ENCODE results near the gene SUN1.

SUN1 gene

DNA sequence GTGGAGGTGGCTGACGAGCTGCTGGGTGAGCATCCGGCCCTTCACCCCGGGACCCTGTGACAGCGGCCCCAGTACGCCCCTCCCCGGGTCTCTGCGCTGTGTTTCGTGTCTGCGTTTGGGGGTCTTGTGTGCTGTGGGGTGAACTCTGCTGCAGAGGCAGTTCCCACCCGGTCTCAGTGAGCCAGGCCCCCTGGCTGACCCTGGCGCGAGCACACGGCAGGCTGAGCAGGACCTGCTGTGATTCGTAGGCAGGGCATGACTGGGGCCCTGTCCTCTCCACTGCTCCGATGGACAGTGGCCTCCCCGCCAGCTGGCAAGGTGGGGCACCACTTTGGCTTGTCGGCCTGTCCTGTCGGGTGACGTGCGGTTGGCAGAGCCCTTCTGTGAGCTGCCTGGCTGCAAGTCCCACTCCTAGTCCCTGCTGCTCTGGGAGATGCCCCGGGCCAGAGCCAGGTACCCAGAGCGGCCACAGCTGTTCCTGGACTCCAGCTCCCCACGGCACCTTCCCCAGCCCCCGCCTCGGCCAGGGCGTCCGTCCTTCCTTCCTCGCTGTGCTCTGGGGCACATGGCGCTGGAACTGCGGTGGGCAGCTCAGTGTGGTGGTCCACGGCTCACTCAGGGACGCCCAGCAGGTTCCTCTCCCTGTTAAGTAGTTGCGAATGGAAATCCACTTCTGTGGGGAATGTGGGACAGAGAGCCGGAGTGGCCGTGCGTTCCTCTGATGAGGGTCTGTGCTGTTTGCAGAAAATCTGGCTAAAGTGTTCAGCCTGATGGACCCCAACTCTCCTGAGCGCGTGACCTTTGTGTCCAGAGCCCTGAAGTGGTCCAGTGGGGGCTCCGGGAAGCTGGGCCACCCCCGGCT is 54.6 kb downstream of the SUN1 start:
- FAIRE-seq (no peak), DNase-seq (ENCODE audit: insufficient read length, low spot score) (no peak)

DNA sequence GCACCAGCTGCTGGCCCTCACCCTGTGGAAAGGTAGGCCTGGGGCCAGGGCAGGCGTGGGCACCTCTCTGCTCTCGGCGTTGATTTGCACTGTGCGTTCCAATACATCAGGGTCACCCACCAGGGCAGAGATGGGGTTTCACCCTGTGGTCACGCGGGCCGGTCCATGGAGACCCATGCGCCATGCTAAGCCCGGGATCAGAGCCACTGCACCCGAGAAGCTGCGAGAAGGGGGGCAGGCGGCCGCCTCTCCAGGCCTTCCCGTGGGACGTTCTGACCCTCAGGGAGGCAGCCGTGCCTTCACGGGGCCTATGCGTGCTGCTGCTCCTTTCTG is 55.2 kb downstream of the SUN1 start:
- FAIRE-seq (no peak), DNase-seq (ENCODE audit: insufficient read length, low spot score) (no peak)

DNA sequence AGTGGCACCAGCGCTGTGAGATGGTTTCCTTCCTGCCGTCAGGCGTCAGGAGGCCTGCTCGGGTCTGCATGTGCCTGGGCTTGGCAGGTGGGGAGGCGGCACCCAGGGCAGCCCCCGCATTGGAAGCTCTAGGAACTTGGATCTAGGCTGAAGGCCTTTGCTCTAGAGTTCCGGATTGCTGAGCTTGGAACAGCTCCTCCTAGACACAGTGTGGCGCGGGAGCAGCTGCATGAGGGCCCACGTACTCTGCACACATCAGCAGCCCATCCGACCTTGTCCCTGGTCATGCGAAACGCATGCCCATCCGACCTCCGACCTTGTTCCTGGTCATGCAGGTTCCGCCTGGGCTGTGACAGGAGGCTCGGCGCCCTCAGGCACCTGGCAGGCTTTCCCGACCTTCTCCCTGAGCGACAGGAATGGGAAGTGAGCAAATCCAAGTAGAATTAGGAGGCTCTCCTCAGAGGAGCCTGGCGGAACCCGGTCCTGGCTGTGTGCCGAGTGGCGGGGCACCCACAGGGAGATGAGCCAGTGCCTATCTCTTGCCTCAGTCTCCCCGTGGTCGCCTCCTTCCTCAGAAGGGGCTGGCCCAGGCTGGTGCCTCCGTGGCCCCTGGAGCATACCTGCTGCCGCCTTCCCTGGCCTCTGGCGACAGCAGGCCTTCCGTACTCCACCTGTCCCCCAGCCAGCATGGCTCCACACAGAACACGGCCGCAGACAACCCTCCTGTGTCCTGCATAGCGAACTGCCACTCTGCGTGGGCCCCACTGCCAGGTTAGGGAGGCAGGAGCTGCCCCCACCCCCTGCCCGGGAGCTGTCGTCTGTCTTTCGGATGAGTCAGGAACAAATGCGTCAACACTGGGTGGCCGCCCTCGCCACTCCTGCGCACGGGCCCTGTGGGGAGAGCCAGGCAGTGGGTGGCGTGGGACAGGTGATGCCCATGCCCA is 56.1 kb downstream of the SUN1 start:
- no peak for DNase-seq (ENCODE audit: insufficient read length, low spot score)
- no peak for FAIRE-seq

DNA sequence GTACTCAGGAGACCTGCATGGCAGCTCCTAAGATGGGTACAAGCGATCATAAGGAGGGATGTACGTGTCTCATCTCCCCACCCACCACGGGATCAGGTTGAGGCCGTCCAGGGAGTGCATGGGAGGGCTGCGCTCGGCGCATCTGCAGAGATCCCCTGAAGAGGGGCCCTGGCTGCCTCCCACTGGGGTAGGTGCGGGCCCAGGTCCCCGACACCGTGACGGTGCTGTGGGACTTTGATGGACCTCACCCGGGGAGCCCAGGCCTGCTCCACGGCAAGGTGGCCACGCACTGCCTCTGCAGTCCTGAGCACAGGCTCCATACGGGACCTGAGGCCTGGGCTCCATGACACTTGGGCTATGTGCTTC is 56.7 kb downstream of the SUN1 start:
- no peak for DNase-seq (ENCODE audit: insufficient read length, low spot score)
- FAIRE-seq: no peak

DNA sequence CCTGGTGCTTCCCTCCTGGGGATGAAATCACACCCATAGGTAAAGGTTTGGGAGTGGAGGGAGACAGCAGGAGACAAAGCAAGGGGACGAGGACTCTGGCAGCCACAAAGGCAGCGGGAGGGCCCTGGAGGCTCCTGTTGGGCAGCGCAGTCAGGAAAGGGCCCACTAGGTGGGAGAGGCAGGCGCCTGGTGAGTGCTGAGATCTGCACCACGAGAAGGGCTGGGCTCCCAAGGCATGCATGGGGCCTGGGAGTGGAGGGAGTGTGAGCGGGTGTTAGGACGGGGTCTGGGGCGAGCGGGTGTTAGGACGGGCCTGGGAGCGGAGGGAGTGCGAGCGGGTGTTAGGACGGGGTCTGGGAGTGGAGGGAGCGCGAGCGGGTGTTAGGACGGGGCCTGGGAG is 57.1 kb downstream of the SUN1 start:
- DNase-seq (ENCODE audit: insufficient read length, low spot score) (no peak), FAIRE-seq (no peak)

DNA sequence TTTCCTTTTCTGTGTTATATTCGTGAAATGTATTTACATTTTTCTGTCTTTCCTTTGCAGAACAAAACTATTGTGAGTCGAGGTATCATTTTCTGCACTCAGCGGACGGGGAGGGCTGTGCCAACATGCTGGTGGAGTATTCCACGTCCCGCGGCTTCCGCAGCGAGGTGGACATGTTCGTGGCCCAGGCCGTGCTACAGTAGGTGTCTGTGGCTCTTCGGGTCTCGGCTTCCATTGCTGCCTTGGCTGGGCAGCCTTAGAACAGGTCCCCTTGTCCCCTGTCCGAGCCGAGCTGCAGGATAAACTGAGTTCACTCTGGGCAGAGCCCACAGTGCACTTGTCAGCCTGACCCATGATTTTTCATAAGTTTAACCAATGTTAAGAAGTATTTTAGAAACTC is 58.6 kb downstream of the SUN1 start:
- FAIRE-seq: no peak

DNA sequence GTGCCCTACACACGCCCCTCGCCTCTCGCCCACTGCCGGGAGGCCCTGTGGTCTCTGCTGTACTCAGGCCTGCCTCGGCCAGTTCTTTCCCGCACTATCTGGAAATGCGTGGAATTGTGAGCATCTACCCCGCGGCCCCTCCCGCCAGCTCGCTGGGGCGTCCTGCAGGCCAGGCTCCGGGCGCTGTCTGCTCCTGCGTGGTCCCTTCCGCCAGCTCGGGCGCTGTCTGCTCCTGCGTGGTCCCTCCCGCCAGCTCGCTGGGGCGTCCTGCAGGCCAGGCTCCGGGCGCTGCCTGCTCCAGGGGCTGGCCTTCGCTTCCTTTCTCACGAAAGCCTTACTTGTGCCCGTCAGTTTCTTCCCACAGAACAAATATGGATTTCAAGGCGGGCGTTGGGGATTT is 59.0 kb downstream of the SUN1 start:
- FAIRE-seq: no peak
- DNase-seq (ENCODE audit: insufficient read length, low spot score): no peak

More for the DNA sequence above, 58.6 kb downstream of the SUN1 start:
- DNase-seq (ENCODE audit: insufficient read length, low spot score): no peak

DNA sequence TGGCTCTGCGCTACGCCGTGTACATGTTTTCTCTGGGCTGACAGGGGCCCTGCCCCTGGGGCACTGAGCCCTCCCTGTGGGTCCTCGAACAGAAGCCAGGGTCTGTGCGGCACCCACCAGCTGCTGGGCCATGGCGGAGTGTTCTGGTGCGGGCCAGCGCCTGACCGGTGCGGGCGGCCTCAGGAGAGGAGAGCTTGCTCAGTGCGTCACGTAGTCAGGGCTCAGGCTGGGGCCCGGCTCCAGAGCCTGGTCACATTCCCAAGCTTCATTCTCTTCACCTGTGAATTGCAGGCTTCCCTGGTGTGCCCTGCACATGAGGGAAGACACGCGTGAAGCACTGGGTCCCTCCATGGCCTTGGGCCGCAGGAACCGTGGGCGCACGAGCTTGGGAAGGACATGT is 59.5 kb downstream of the SUN1 start:
- FAIRE-seq (no peak), DNase-seq (ENCODE audit: insufficient read length, low spot score) (no peak)

DNA sequence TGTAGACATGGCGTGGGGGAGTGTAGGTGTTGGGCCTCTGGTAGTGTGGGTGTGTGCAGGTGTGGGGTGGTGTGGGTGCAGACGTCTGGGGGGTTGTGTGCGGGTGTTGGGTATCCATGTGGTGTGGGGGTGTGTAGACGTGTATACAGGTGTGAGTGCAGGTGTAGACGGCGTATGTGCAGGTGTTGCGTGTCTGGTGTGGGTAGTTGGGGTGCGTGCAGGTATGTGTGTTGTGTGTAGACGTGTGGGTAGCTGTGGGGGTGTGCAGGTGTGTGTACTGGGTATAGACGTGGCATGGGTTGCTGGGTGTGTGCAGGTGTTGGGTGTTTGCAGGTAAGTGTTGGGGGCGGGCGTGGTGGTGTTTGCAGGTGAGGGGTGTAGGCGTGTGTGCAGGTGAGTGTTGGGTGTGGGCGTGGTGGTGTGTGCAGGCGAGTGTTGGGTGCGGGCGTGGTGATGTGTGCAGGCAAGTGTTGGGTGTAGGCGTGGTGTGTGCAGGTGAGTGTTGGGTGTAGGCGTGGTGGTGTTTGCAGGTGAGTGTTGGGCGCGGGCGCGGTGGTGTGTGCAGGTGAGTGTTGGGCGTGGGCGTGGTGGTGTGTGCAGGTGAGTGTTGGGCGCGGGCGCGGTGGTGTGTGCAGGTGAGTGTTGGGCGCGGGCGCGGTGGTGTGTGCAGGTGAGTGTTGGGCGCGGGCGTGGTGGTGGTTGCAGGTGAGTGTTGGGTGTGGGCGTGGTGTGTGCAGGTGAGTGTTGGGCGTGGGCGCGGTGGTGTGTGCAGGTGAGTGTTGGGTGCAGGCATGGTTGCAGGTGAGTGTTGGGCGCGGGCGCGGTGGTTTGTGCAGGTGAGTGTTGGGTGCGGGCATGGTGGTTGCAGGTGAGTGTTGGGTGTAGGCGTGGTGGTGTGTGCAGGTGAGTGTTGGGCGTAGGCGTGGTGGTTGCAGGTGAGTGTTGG is 60.6 kb downstream of the SUN1 start:
- DNase-seq (ENCODE audit: insufficient read length, low spot score) (no peak), FAIRE-seq (no peak)

DNA sequence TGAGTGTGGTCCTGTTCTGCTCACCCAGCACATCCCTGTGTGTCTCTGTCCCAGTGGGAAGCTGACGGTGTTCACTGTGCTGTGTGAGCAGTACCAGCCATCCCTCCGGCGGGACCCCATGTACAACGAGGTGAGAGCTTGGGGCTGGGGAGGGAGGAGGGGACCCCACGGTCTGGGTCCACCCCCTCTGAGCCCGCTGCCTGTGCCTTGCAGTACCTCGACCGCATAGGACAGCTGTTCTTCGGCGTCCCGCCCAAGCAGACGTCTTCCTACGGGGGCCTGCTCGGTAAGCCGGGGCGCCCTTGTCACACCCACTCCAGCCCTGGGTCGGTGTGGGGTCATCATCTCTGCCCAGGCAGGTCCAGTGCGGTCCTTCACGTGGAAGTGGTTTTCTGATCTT is 61.4 kb downstream of the SUN1 start:
- FAIRE-seq (no peak), DNase-seq (ENCODE audit: insufficient read length, low spot score) (no peak)

DNA sequence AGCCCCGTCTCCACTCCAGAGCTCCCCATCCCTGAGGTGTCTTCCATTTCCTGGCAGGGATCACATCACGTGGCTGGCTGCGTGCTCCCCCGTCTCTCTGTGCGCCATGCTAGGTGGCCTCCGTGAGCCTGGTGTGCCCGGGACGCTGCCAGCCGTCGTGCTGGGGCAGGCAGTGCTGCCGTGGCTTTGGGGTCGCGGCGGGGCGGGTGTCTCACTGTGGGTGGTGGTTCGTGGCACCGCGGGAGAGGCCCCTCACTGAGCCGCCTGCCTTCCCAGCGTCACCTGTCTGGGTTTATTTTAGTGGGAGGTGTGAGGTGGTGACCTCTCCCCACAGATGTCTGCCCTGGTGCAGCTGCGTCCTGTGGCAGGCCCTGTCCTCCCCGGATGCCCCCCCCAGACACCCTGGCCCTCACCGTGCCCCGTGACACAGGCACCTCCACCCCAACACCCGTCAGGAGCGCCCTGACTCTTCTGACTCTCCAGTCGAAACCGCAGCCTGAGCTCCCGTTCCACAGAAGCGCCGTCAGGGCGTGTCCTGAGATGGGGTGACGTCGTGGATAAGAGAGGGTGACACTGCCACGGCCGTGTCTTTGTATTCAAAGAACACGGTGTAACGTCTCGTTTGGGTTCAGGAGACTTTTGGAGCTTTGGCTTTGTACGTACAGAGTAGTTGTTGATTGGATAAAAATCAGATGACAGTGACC is 62.0 kb downstream of the SUN1 start:
- FAIRE-seq (no peak), DNase-seq (ENCODE audit: insufficient read length, low spot score) (no peak)

DNA sequence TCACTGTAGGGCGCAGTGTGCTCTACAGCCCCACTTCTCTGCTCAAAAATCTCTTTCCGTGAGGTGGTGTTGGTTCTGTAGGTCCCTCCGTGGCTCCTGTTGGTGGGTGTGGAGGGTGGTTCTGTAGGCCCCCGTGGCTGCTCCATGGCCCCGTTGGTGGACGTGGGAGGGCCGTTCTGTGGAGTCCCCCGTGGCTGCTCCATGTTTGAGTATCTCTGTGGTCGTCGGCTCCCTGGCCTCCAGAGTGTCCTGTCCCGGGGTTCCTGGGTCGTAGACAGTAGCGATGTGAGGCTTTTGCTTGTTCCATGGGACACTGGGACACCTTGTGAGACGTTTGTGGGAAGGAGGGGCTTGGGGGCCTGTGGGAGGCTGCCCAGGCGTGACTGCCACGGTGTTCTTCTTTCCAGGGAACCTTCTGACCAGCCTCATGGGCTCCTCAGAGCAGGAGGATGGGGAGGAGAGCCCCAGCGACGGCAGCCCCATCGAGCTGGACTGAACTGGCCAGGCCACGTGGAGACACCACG is 62.7 kb downstream of the SUN1 start:
- FAIRE-seq (no peak), DNase-seq (ENCODE audit: insufficient read length, low spot score) (no peak)

DNA sequence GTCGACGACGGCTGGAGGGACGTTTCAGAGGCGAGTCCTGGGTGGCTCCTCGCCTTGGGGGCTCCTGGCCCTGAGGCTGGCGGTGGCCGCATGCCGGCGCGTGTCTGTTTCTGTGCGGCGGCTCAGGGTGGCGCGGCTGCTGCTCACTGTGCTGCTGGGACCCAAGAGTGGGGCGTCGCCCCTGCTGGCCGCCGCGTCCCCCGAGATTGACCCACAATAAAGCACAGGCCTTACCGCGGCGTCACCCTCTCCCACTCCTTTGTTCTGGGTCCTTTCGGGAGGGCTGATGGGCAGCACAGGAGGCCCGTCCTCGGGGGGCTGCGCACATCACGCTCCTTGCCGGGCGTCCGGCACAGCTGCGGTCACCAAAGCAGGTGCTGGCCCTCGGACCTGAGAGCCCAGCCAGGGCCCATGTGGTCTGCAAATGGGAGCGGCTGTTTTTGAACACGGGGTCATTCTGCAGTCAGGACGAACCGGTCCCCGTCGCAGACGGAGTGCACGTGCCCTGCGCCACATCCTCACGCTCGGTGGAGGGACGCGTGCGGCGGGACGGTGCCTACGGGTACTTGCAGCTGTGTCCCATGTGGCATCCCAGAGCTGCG is 63.3 kb downstream of the SUN1 start:
- FAIRE-seq (no peak), DNase-seq (ENCODE audit: insufficient read length, low spot score) (no peak)

DNA sequence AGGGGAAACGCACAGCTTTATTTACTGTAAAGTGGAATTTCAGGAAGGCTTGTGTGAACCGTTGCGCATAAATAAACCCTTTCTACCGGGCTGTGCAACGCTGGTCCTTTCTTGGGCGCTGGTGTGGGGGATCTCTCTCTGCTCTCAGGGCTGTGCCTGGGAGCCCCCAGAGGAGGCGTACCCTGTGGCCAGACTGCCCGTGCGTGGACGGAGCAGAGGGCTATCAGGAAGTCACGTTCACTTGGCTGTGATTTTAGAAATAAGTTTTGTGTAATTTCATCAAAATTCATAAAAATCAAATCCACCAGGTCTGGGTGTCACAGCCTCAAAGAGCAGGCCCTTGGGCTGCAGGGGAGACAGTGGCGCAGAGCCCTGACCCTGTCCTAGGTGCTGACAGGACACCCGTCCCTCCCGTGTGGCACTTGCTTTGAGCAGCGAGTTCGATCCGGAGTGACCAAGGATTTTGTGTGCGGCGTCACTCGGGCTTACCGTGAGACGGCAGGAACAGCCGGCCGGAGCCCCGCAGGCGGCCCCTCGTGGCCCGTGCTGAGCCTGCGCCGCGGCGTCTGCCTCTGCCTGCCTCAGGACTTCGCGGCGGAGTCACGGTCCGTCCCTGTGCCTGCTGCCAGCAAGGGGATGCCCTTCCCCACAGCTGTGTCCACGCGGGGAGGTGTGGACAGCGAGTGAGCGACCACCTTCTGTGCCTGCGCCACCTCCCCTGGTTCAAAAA is 64.2 kb downstream of the SUN1 start:
- FAIRE-seq: no peak
- no peak for DNase-seq (ENCODE audit: insufficient read length, low spot score)

DNA sequence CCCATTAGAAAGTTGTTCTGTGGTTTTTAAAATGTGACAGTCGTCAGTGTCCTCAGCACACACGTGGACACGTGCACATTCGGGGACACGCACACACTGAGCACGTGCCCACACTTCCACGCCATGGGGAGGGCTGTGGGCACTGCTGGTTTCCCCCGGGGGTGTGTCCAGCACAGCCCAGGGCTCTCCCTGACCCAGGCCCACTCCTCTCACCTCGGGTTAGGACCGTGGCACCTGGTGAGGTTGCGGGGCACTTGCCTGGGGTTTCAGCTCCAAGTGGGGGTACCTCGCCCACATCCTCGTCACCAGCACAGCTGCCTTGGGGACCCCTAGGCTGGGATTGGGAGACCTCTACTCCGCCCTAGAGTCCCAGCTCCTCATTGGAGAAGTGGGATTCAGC is 64.8 kb downstream of the SUN1 start:
- DNase-seq (ENCODE audit: insufficient read length, low spot score) (no peak), FAIRE-seq (no peak)

DNA sequence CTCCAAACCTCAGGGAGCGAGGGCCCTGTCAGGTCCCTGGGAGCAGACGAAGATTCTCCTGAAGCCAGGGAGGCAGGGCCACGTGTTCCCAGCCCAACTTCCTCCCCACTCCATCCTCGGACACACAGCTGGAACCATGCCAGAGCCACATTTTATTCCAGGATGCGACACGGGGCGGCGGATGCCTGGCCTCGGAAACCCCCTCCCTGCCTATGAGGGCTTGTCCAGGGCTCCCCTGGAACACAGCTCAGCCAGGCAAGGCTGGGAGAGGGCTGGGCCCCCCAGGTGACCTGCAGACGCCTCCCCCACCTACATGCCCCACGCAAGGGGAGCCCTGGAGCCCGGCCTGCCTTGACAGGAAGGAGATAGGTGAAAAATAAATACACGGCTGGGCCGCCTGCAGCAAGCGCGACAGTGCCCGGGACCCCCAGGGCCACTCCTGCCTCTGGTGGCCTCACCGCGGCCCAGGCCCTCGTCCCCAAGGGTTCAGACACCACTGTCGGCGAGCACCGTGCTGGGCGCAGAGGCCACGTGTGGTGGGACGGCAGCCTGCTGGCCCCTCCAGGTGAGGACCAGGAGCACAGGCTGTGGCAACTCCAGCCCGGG is 65.6 kb downstream of the SUN1 start:
- DNase-seq (ENCODE audit: insufficient read length, low spot score) (no peak), FAIRE-seq (no peak)

DNA sequence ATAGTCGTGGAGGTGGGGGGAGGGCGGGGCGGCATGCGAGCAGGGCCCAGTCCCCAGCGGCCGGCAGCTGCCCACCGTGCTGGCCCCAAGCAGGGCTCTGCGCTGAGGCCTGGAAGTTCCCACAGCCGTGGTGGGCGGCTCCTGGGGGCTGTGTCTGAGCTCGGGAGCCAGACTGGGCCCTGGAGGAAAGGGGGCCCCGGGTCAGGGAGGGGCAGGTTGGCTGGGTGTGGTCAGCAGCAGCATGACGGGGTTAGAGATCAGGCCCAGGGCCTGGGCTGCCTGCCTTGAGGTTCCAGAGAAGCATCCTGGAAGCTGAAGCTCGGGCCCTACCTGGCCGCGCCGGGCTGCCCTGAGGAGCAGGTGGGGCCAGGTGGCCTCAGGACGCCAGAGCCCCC is 66.2 kb downstream of the SUN1 start:
- no peak for FAIRE-seq

DNA sequence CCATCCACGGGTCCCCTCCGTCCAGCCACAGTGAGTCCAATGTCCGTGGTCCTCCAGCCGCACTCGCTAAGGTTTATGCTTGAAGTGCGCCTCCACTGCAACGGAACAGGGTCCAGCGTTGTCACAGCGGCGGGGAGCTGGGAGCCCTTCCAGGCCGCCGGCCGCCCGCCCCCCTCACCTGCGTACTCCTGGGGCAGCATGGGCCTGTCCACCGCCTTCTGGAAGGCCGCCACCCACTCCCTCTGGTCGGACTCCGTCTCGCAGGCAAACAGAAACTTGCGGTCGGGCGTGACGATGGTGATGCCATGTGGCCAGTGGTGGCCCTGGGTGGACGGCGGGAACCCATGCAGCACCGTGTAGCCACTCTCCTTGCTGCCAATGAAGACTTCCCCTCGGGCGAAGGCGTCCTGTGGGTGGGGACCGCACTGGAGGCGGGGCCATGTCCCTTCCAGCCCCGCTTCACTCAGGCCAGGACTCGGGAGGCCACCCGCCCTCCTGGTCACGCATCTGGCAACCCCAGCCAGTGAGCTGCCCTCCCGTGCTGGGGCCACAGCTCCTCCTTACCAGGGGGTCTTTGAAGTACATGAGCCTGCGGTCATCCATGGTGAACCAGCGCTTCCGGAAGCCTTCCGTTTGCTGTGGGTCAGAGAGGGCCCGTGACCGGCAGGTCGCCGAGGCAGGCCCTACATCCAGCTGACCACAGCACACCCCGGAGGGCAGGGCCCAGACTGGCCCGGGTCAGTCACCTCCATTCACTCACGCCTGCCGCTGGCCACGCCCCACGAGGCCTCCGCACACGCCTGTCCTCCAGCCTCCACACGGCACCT is 66.8 kb downstream of the SUN1 start:
- no peak for FAIRE-seq
- no peak for DNase-seq (ENCODE audit: insufficient read length, low spot score)

More for the DNA sequence above, 66.2 kb downstream of the SUN1 start:
- DNase-seq (ENCODE audit: insufficient read length, low spot score): no peak

Data from GM19239 (cell line).